SH-SY5Y (cell line): ENCODE measurements around the gene MED27.

Source experiments
- GATA2 ChIP-seq: IDR thresholded peaks from 2 replicates; pipeline ENCODE4 v1.6.1; 2011; ENCODE audit warnings: mild to moderate bottlenecking, low read depth, low read length
- GATA3 ChIP-seq: IDR thresholded peaks from 2 replicates; pipeline ENCODE4 v1.6.1; 2011; ENCODE audit warnings: low read depth, mild to moderate bottlenecking, low read length, moderate library complexity

GRCh38 chr9:132023419-132024180, 56.1 kb downstream of the MED27 start:
- TF ChIP-seq GATA3 (no peak), GATA2 (peak; percentile 61)
